ENCODE measurements around the gene MSI2. TPM values are rescaled to one million over a fixed set of nuclear protein-coding genes. Genes with fewer than 3 reads are reported as not detected.

The MSI2 gene
- total RNA-seq, 1 donor from 2014 or later = 21.1 TPM

GRCh38 chr17:57273490-57273889, 17.2 kb downstream of the MSI2 start:
- Histone ChIP-seq H3K27me3 (ENCODE audit: control insufficient read depth, insufficient read depth, low read length) (no peaks in the 10 kb centered on the region), H3K36me3 (ENCODE audit: control insufficient read depth, insufficient read depth, low read length) (peaks cover 2% of the 10 kb centered on the region), H3K4me3 (ENCODE audit: low read depth, low read length) (no peak overlapping the region)
- no peak for TF ChIP-seq CTCF (IDR thresholded peaks at IDR 0.05; ENCODE audit: insufficient read depth, low read length, severe bottlenecking)
- FAIRE-seq = no peak
- DNase-seq (ENCODE audit: low read depth) = peak; percentile 64

- no peak for TF ChIP-seq CTCF (IDR thresholded peaks at IDR 0.05; ENCODE audit: insufficient read depth, low read length, severe bottlenecking)
- H3K4me3 ChIP-seq (ENCODE audit: low read depth, low read length) = no peak overlapping the region
- DNase-seq (ENCODE audit: low read depth) (no peak), FAIRE-seq (no peak)
- H3K36me3 ChIP-seq (ENCODE audit: control insufficient read depth, insufficient read depth, low read length) = peaks cover 2% of the 10 kb centered on the region
- no peaks in the 10 kb centered on the region for H3K27me3 ChIP-seq (ENCODE audit: control insufficient read depth, insufficient read depth, low read length)
Observed at GRCh38 chr17:57274162-57274561, 17.8 kb downstream of the MSI2 start.

- DNase-seq (ENCODE audit: low read depth) = no peak
- no peak overlapping the region for H3K4me3 ChIP-seq (ENCODE audit: low read depth, low read length)
- TF ChIP-seq CTCF (IDR thresholded peaks at IDR 0.05; ENCODE audit: insufficient read depth, low read length, severe bottlenecking) = no peak
- H3K27me3 ChIP-seq (ENCODE audit: control insufficient read depth, insufficient read depth, low read length) = no peaks in the 10 kb centered on the region
- FAIRE-seq = no peak
- peaks cover 2% of the 10 kb centered on the region for H3K36me3 ChIP-seq (ENCODE audit: control insufficient read depth, insufficient read depth, low read length)
Observed at GRCh38 chr17:57275071-57275764, 18.9 kb downstream of the MSI2 start.

DNA sequence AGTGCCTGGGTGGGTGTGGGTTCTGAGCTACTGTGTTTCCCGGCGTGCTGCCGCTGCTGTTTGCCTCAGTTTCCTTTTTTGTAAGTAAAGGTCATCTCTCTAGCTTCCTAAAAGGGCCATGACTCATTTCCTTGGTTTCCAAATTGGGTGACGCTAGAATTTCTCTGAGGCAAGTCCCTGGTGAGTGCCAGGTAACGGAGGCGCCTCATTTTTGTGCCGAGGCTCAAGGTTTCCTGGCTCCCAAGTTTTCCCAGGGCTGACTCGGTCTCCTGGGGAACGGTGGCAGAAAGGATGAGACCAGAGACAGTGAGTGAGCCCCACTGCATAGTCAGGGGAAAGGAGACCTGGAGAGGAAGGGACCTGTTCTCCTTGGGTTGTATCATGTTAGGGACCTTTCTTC, 20.3 kb downstream of the MSI2 start:
- peaks cover 2% of the 10 kb centered on the region for H3K36me3 ChIP-seq (ENCODE audit: control insufficient read depth, insufficient read depth, low read length)
- no peak for TF ChIP-seq CTCF (IDR thresholded peaks at IDR 0.05; ENCODE audit: insufficient read depth, low read length, severe bottlenecking)
- H3K4me3 ChIP-seq (ENCODE audit: low read depth, low read length) = no peak overlapping the region
- DNase-seq (ENCODE audit: low read depth) = no peak
- no peak for FAIRE-seq
- H3K27me3 ChIP-seq (ENCODE audit: control insufficient read depth, insufficient read depth, low read length) = no peaks in the 10 kb centered on the region

DNA sequence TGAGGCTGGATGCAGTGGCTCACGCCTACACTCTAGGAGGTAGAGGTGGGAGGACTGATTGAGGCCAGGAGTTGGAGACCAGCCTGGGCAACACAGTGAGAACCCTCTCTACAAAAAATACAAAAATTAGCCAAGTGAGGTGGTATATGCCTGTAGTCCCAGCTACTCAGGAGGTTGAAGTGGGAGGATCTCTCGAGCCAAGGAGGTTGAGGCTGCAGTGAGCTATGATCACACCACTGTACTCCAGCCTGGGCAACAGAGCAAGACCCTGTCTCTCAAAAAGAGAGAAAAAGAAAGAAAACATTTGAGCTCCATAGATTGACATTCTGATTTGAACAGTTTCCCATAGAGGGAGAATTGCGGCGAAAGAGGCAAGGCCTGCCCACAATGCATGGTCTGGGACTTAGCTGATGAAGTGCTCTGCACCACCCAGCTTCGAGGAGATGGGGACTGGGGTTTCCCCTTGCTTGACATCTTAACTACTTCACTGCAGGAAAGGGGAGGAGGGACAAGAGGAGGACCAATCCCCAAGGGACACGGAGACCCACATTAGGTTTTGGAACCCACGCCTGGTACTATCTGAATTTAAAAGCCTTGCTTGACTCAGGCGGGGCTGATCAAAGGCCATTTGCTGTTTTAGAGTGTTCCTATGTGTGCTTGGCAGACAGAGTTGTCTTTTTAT, 21.7 kb downstream of the MSI2 start:
- Histone ChIP-seq H3K27me3 (ENCODE audit: control insufficient read depth, insufficient read depth, low read length) (no peaks in the 10 kb centered on the region), H3K4me3 (ENCODE audit: low read depth, low read length) (no peak overlapping the region), H3K36me3 (ENCODE audit: control insufficient read depth, insufficient read depth, low read length) (peaks cover 2% of the 10 kb centered on the region)
- no peak for FAIRE-seq
- TF ChIP-seq CTCF (IDR thresholded peaks at IDR 0.05; ENCODE audit: insufficient read depth, low read length, severe bottlenecking) = no peak
- no peak for DNase-seq (ENCODE audit: low read depth)

All from bronchial epithelial cell (primary cell).